ENCODE data around the gene C11orf86. TPM values are rescaled to one million over a fixed set of nuclear protein-coding genes. Genes with fewer than 3 reads are reported as not detected.

Gene C11orf86
- total and polyA plus RNA-seq, 10 of the 15 experiments (the other 5 are each of a cell fraction or from before 2014, with no cell fraction given), result not detected

DNA sequence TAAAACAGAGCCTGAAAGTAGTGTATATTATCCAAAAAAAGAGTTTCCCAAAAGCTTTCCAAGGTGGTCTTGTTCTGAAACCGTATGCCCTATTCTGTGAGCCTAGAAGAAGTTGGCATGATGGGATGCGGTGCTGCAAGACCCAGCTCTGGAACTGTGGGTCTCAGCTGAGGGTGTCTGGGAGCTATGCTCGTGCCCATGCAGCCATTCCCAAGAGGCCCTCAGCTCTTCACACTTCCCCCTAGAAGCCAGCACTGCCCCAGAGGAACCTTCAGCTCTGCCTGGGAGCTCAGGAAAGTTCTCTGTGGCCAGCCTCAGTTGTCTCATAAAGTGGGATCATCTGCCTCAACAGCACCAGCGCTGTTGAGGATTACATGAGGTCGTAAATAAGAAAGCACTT, 41.4 kb downstream of the C11orf86 start:
- H3K9me3 ChIP-seq (replicated peaks; ENCODE audit: control insufficient read depth, insufficient read depth, low read length), result no peaks in the 10 kb centered on the region; the same call in 2 of the 3 replicates
- intact Hi-C loops (cut with micrococcal nuclease; ENCODE audit: unreplicated experiment), result no loop called here
- no peaks in the 10 kb centered on the region for H3K79me2 ChIP-seq (ENCODE audit: control insufficient read depth, insufficient read depth, low read length)
- TF ChIP-seq RAD21 (IDR thresholded peaks at IDR 0.05; ENCODE audit: insufficient read depth, low read depth, low read length) (no peak), NR2C2 (IDR thresholded peaks at IDR 0.05; ENCODE audit: borderline replicate concordance, control insufficient read depth, insufficient read length, low read depth) (no peak), PAX8 (IDR thresholded peaks at IDR 0.05) (no peak), PML (IDR thresholded peaks at IDR 0.05; ENCODE audit: low read length) (no peak), TARDBP (IDR thresholded peaks at IDR 0.05; ENCODE audit: borderline replicate concordance) (no peak), CHD2 (IDR thresholded peaks at IDR 0.05; ENCODE audit: borderline replicate concordance, low read depth, low read length) (no peak)
- TF ChIP-seq, protein P1, sequence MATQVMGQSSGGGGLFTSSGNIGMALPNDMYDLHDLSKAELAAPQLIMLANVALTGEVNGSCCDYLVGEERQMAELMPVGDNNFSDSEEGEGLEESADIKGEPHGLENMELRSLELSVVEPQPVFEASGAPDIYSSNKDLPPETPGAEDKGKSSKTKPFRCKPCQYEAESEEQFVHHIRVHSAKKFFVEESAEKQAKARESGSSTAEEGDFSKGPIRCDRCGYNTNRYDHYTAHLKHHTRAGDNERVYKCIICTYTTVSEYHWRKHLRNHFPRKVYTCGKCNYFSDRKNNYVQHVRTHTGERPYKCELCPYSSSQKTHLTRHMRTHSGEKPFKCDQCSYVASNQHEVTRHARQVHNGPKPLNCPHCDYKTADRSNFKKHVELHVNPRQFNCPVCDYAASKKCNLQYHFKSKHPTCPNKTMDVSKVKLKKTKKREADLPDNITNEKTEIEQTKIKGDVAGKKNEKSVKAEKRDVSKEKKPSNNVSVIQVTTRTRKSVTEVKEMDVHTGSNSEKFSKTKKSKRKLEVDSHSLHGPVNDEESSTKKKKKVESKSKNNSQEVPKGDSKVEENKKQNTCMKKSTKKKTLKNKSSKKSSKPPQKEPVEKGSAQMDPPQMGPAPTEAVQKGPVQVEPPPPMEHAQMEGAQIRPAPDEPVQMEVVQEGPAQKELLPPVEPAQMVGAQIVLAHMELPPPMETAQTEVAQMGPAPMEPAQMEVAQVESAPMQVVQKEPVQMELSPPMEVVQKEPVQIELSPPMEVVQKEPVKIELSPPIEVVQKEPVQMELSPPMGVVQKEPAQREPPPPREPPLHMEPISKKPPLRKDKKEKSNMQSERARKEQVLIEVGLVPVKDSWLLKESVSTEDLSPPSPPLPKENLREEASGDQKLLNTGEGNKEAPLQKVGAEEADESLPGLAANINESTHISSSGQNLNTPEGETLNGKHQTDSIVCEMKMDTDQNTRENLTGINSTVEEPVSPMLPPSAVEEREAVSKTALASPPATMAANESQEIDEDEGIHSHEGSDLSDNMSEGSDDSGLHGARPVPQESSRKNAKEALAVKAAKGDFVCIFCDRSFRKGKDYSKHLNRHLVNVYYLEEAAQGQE (IDR thresholded peaks at IDR 0.05; ENCODE audit: low read depth, low read length), result no peak
- ChIA-PET RAD21 (ENCODE audit: unreplicated experiment) (no interaction called here), CTCF (no interaction called here), POLR2A (no interaction called here), SMC1A (ENCODE audit: uncharacterized antibody, unreplicated experiment) (interaction anchor here (1.7 kb wide), 1 partner anchor 8 kb away, joined by 3 read pairs; no protein-coding TSS in a partner anchor)
- DNase-seq (ENCODE audit: low read depth, low spot score), result no peak
- H2AFZ ChIP-seq (ENCODE audit: control insufficient read depth, low read depth, low read length), result no peak overlapping the region
- no peaks in the 10 kb centered on the region for H3K4me1 ChIP-seq (ENCODE audit: control insufficient read depth, insufficient read depth, low read length)
- WGBS (ENCODE audit: insufficient coverage, insufficient replicate concordance, low lambda C conversion rate, missing lambda C conversion rate), result 36% methylated on average over 5 of the region's 5 CpGs
- FAIRE-seq, result no peak
- H3K4me2 ChIP-seq (ENCODE audit: control insufficient read depth, insufficient read depth), result no peak overlapping the region
- no peak overlapping the region for H3K4me3 ChIP-seq
- H4K20me1 ChIP-seq (ENCODE audit: control insufficient read depth, insufficient read depth), result no peaks in the 10 kb centered on the region
- H3K27ac ChIP-seq (ENCODE audit: control insufficient read depth, insufficient read depth), result no peak overlapping the region
- no peaks in the 10 kb centered on the region for H3K36me3 ChIP-seq (ENCODE audit: control insufficient read depth in 2 of 2, insufficient read depth in 2 of 2, low read length in 1 of 2)
- BruUV-seq (replicated peaks), result no TSS peak
- no peak overlapping the region for H3K9ac ChIP-seq (ENCODE audit: control insufficient read depth, insufficient read depth, low read length)
- in situ Hi-C loops (cut with MboI), result no loop called here
- ATAC-seq, result no peak
- peaks cover 0 to 2% of the 10 kb centered on the region in 2 experiments; a peak in 2 of 4 replicates for H3K27me3 ChIP-seq (replicated peaks in 1 of 2; ENCODE audit: control insufficient read depth in 2 of 2, insufficient read depth in 2 of 2, low read length in 1 of 2)
